DND-41 (cell line): ENCODE data around the gene N4BP2.

Source experiments
- CTCF ChIP-seq: IDR thresholded peaks from 2 replicates; pipeline ENCODE4 v1.5.1; 2012; ENCODE audit warnings: borderline replicate concordance, low read length, moderate library complexity, mild to moderate bottlenecking; ENCODE audit not compliant: poor library complexity, severe bottlenecking; ENCODE audit errors: extremely low read depth
- EZH2 ChIP-seq: IDR thresholded peaks from 3 replicates; pipeline ENCODE4 v1.6.1; 2012; ENCODE audit warnings: borderline replicate concordance, low read depth, mild to moderate bottlenecking, moderate library complexity, low read length, inconsistent platforms; ENCODE audit not compliant: severe bottlenecking

- TF ChIP-seq CTCF (no peak), EZH2 (no peak)
Observed at GRCh38 chr4:40140196-40140595, 83.5 kb downstream of the N4BP2 start.
